ENCODE results near the gene PPTC7.
"Not testable (repeated sequence)": the region's sequence is repeated elsewhere in the genome, so short reads cannot be mapped to it uniquely, and the experiment has no call there.

- not testable (repeated sequence) for TF ChIP-seq EZH2 (IDR thresholded peaks at IDR 0.05; ENCODE audit: low read depth, low read length, severe bottlenecking); KDM1A (IDR thresholded peaks at IDR 0.05; ENCODE audit: borderline replicate concordance, low read length); CTCF (IDR thresholded peaks at IDR 0.05; ENCODE audit: control extremely low read depth in 1 of 3, insufficient read depth in 1 of 3, low read depth in 1 of 3, low read length in 3 of 3); TAF7 (optimal IDR thresholded peaks at IDR 0.05; ENCODE audit: borderline replicate concordance, low read depth, low read length); CREB1 (IDR thresholded peaks at IDR 0.05); RXRA (IDR thresholded peaks at IDR 0.05; ENCODE audit: insufficient read depth, low read depth, low read length)
These were observed 24.2 kb downstream of the PPTC7 start for GRCh38 chr12:110558945-110559344.
